Measurements from ENCODE around the gene FARS2.
A peak's percentile ranks its signal among the peaks of the same experiment; 100 is the strongest.

The FARS2 gene

DNA sequence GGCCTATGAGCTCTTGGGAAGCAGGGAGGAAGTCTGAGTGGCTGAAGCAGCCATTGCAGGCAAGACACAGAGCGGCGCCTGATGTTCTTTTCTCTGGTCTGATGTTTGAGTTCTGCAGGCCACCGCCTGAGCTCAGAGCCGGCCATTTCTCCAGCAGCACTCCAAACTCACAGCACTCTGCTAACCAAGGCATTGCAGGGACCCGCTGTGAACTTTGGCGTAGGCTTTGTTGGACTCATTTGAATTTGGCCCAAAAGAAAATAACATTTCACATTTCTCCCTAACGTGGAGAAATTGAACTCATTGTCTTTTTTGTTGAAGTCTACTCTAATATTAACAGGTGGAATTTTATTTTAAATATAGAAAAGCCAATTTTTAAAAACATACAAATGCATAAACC is 336.1 kb downstream of the FARS2 start:
- no peaks in the 10 kb centered on the region for H4K20me1 ChIP-seq
- no peak overlapping the region for H3K4me2 ChIP-seq
- H3K9me3 ChIP-seq = no peaks in the 10 kb centered on the region
- no peaks in the 10 kb centered on the region for H3K4me1 ChIP-seq
- TF ChIP-seq Cebpa-rat (IDR thresholded peaks at IDR 0.05) = no peak
- H3K27ac ChIP-seq = no peak overlapping the region
- no peak overlapping the region for H3K9ac ChIP-seq
- no peak overlapping the region for H3K4me3 ChIP-seq
- H3K27me3 ChIP-seq = no peaks in the 10 kb centered on the region
- H3K36me3 ChIP-seq = no peaks in the 10 kb centered on the region

DNA sequence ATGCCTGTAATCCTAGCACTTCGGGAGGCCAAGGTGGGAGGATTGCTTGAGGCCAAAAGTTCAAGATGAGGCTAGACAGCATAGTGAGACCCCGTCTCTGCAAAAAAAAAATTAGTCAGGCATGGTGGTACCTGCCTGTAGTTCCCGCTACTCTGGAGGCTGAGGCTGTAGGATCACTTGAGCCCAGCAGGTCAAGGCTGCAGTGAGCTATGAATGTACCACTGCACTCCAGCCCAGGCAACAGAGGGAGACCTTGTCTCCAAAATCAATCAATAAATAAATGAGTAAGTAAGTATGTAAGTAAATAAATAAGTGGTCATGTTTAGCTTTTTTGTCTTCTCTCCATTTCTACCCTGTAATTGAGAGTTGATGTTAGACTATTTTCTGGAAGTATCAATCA is 336.8 kb downstream of the FARS2 start:
- Histone ChIP-seq H3K36me3 (no peaks in the 10 kb centered on the region), H3K4me3 (no peak overlapping the region), H3K27me3 (no peaks in the 10 kb centered on the region), H3K9me3 (no peaks in the 10 kb centered on the region), H3K4me2 (no peak overlapping the region), H3K27ac (no peak overlapping the region), H3K4me1 (no peaks in the 10 kb centered on the region), H3K9ac (no peak overlapping the region), H4K20me1 (no peaks in the 10 kb centered on the region)
- TF ChIP-seq Cebpa-rat (IDR thresholded peaks at IDR 0.05) = no peak

GRCh38 chr6:5599127-5599526 is 337.8 kb downstream of the FARS2 start:
- Histone ChIP-seq H3K36me3 (no peaks in the 10 kb centered on the region), H3K4me2 (no peak overlapping the region), H3K27me3 (no peaks in the 10 kb centered on the region), H3K4me3 (no peak overlapping the region), H3K27ac (no peak overlapping the region), H3K9ac (no peak overlapping the region), H3K9me3 (no peaks in the 10 kb centered on the region), H4K20me1 (no peaks in the 10 kb centered on the region), H3K4me1 (no peaks in the 10 kb centered on the region)
- no peak for TF ChIP-seq Cebpa-rat (IDR thresholded peaks at IDR 0.05)

GRCh38 chr6:5605937-5606336 is 344.6 kb downstream of the FARS2 start:
- H4K20me1 ChIP-seq = no peaks in the 10 kb centered on the region
- no peak overlapping the region for H3K4me2 ChIP-seq
- no peak for TF ChIP-seq Cebpa-rat (IDR thresholded peaks at IDR 0.05)
- no peak overlapping the region for H3K4me3 ChIP-seq
- no peaks in the 10 kb centered on the region for H3K4me1 ChIP-seq
- no peaks in the 10 kb centered on the region for H3K9me3 ChIP-seq
- H3K27me3 ChIP-seq = no peaks in the 10 kb centered on the region
- H3K27ac ChIP-seq = no peak overlapping the region
- no peak overlapping the region for H3K9ac ChIP-seq
- H3K36me3 ChIP-seq = no peaks in the 10 kb centered on the region

DNA sequence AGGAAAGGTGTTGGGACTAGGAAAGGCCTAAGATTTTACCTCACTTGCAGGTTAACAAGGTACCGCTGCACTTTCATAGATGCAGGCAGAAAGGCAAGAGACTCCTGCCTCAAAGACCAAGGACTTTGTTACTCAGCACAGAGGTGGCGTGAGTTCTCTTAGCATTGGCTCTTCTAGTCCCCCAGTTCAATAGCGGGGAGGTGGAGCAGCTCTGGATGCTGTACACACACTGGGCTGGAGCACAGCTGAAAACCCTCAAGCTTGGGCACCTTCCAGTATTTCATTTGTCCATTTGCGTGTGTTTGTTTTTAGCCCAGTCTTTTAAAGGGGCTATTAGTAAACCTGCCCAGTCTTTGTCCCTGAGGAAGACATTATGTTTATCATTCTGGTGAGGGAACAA is 345.2 kb downstream of the FARS2 start:
- Histone ChIP-seq H3K36me3 (no peaks in the 10 kb centered on the region), H3K27me3 (no peaks in the 10 kb centered on the region), H3K9me3 (no peaks in the 10 kb centered on the region), H3K4me1 (no peaks in the 10 kb centered on the region), H3K27ac (no peak overlapping the region), H3K4me2 (no peak overlapping the region), H3K9ac (no peak overlapping the region), H4K20me1 (no peaks in the 10 kb centered on the region), H3K4me3 (no peak overlapping the region)
- no peak for TF ChIP-seq Cebpa-rat (IDR thresholded peaks at IDR 0.05)

- H3K4me3 ChIP-seq = no peak overlapping the region
- no peaks in the 10 kb centered on the region for H3K27me3 ChIP-seq
- no peaks in the 10 kb centered on the region; the same call in 1 of the 2 replicates for H3K9me3 ChIP-seq
- no peak for TF ChIP-seq Cebpa-rat (IDR thresholded peaks at IDR 0.05)
- H4K20me1 ChIP-seq = no peaks in the 10 kb centered on the region
- H3K9ac ChIP-seq = no peak overlapping the region
- H3K4me2 ChIP-seq = no peak overlapping the region
- H3K36me3 ChIP-seq = no peaks in the 10 kb centered on the region
- no peak overlapping the region for H3K27ac ChIP-seq
- H3K4me1 ChIP-seq = peaks cover 14% of the 10 kb centered on the region
Measured at GRCh38 chr6:5610640-5611039, 349.3 kb downstream of the FARS2 start.

- Histone ChIP-seq H3K27ac (no peak overlapping the region), H3K4me3 (no peak overlapping the region), H3K9me3 (no peaks in the 10 kb centered on the region; the same call in 1 of the 2 replicates), H3K9ac (no peak overlapping the region), H3K4me1 (peaks cover 26% of the 10 kb centered on the region), H3K27me3 (no peaks in the 10 kb centered on the region), H3K4me2 (no peak overlapping the region), H4K20me1 (no peaks in the 10 kb centered on the region), H3K36me3 (no peaks in the 10 kb centered on the region; the same call in 1 of the 2 replicates)
- no peak for TF ChIP-seq Cebpa-rat (IDR thresholded peaks at IDR 0.05)
Measured at GRCh38 chr6:5617179-5617578, 355.9 kb downstream of the FARS2 start.

GRCh38 chr6:5619249-5619648 is 357.9 kb downstream of the FARS2 start:
- no peak overlapping the region for H3K9ac ChIP-seq
- no peaks in the 10 kb centered on the region for H3K27me3 ChIP-seq
- H3K4me1 ChIP-seq = peaks cover 18% of the 10 kb centered on the region
- H4K20me1 ChIP-seq = no peaks in the 10 kb centered on the region
- H3K4me3 ChIP-seq = no peak overlapping the region
- no peaks in the 10 kb centered on the region; the same call in 1 of the 2 replicates for H3K9me3 ChIP-seq
- no peak overlapping the region for H3K27ac ChIP-seq
- peak overlapping the region; percentile 49 for H3K4me2 ChIP-seq
- no peaks in the 10 kb centered on the region; the same call in 1 of the 2 replicates for H3K36me3 ChIP-seq
- no peak for TF ChIP-seq Cebpa-rat (IDR thresholded peaks at IDR 0.05)

GRCh38 chr6:5622276-5623005 is 361.1 kb downstream of the FARS2 start:
- no peaks in the 10 kb centered on the region; the same call in 1 of the 2 replicates for H3K36me3 ChIP-seq
- H3K27me3 ChIP-seq = no peaks in the 10 kb centered on the region
- no peaks in the 10 kb centered on the region for H3K9me3 ChIP-seq
- H3K9ac ChIP-seq = no peak overlapping the region
- TF ChIP-seq Cebpa-rat (IDR thresholded peaks at IDR 0.05) = no peak
- no peak overlapping the region for H3K4me2 ChIP-seq
- H3K4me3 ChIP-seq = no peak overlapping the region
- peaks cover 22% of the 10 kb centered on the region for H3K4me1 ChIP-seq
- no peak overlapping the region for H3K27ac ChIP-seq
- H4K20me1 ChIP-seq = no peaks in the 10 kb centered on the region

- H3K4me1 ChIP-seq = peaks cover 22% of the 10 kb centered on the region
- no peak for TF ChIP-seq Cebpa-rat (IDR thresholded peaks at IDR 0.05)
Measured at GRCh38 chr6:5623769-5624168, 362.5 kb downstream of the FARS2 start.

More at GRCh38 chr6:5623769-5624168, 362.5 kb downstream of the FARS2 start:
- H3K9me3 ChIP-seq = no peaks in the 10 kb centered on the region
- no peak overlapping the region for H3K27ac ChIP-seq
- no peak overlapping the region for H3K9ac ChIP-seq
- no peaks in the 10 kb centered on the region for H4K20me1 ChIP-seq
- no peak overlapping the region for H3K4me2 ChIP-seq
- H3K36me3 ChIP-seq = no peaks in the 10 kb centered on the region; the same call in 1 of the 2 replicates
- no peaks in the 10 kb centered on the region for H3K27me3 ChIP-seq
- H3K4me3 ChIP-seq = no peak overlapping the region

All from BLaER1 (cell line).